Raji (cell line): ENCODE data around the gene LUC7L.

Source experiments
- POLR2A ChIP-seq: IDR thresholded peaks from 2 replicates; pipeline ENCODE4 v1.6.1; 2011; ENCODE audit warnings: low read depth, low read length, control low read depth; ENCODE audit not compliant: insufficient read depth

The LUC7L gene

DNA sequence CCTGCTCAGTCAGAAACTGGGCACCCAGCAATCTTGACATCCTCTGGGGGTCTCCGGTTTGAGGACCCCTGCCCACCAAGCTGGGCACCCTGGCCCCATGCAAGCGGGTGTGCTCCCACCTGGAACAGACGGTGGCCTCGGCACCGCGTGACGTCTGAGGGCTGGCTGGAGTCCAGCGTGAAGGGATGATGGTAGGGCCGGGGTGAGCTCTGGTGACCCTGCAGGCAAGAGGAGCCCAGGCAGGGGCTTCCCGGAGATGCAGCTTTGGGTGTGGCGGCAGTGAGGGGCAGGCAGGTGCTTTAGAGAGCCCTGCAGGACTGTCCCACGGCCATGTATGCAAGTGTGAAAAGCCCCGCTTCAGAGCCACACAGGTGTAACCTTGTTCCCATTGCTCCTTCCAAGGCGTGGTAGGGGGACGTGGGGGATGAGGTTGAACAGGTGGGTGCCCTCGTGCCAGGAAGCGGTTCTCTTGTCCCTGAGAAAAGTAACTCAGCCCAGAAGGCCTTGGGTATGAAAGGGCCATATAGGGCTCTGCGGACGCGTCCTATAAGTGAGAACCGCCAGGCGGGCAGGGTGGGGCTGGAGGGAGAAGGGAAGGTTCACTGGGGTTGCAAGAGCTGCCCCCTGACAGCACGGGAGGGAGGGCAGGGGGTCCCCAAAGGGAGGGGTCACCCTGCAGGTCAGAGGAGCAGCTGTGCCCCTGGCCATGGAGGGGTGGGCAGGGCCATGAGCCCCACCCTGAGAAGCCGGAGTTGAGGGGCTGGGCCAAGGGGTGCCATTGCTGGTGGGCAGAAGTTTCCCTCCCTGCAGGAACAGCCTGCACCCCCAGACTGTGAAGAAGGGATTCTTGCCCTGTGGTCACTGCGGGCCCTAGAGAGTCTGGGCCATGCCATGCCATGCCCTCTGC lies 37.3 kb upstream of the LUC7L start:
- TF ChIP-seq POLR2A: no peak

- no peak for TF ChIP-seq POLR2A
Measured at GRCh38 chr16:265711-266110, 36.5 kb upstream of the LUC7L start.

GRCh38 chr16:265002-265529 lies 35.8 kb upstream of the LUC7L start:
- TF ChIP-seq POLR2A: no peak

- no peak for TF ChIP-seq POLR2A
Measured at GRCh38 chr16:264440-264951, 35.2 kb upstream of the LUC7L start.

DNA sequence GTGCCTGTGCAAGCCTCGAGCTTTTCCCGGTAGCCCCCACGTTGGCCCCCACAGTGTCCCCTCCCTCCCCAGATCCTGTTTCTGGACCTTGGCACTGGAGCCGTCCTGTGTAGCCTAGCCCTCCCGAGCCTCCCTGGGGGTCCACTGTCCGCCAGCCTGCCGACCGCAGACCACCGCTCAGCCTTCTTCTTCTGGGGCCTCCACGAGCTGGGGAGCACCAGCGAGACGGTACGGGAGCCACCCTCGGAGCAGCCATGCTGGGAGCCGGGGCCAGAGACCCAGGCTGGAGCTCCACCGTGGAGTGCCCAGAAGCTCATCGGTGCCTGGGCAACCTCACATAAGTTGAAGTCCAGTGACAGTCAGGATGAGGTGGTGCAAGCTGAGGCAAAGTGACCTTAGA lies 34.7 kb upstream of the LUC7L start:
- no peak for TF ChIP-seq POLR2A

- no peak for TF ChIP-seq POLR2A
Measured at GRCh38 chr16:263182-263774, 34.0 kb upstream of the LUC7L start.

DNA sequence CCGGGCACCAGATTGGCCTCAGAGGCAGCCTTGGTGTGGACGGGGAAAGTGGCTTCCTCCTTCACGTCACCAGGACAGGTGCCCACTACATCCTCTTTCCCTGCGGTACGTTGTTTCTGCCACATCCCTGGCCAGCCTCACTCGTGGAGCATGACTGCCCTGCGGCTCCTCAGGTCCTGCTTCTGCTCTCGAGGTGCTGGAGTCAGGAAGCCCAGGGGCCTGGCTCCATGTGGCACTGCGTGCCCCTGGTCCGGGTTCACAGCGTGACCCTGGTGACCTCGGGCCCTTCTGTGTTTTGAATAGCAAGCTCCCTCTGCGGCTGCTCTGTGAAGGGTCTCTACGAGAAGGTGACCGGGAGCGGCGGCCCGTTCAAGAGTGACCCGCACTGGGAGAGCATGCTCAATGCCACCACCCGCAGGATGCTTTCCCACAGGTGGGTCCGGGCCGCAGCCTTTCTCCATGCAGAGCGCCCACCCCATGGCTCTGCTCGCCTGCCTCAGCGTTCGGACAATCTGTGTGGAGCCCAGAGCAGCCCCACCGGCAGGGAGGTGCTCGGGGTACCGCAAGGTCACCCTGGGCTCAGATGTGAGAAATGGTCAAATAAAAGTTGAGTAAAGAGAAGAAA lies 33.0 kb upstream of the LUC7L start:
- TF ChIP-seq POLR2A: no peak

GRCh38 chr16:261031-261691 lies 31.9 kb upstream of the LUC7L start:
- TF ChIP-seq POLR2A: no peak

DNA sequence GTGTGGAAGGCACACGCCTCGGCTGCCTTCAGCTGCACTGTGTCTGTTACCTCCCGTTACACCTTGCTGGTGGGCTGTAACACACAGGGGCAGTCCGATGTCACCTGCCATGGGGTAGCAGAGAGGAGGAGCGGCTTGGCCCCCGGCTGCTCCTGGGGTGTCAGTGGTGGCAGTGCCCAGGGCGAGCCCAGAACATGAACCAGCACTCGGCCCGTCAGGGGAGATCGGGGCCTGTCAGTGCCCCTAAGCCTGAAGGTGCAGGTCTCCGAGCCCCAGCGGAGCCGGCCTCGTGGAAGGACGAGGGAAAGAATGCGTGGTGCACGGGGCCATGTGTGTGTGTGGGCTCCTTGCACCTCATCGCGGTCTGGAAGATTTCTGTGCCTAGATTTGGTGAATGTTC lies 31.1 kb upstream of the LUC7L start:
- TF ChIP-seq POLR2A: no peak

GRCh38 chr16:259814-260253 lies 30.6 kb upstream of the LUC7L start:
- no peak for TF ChIP-seq POLR2A

DNA sequence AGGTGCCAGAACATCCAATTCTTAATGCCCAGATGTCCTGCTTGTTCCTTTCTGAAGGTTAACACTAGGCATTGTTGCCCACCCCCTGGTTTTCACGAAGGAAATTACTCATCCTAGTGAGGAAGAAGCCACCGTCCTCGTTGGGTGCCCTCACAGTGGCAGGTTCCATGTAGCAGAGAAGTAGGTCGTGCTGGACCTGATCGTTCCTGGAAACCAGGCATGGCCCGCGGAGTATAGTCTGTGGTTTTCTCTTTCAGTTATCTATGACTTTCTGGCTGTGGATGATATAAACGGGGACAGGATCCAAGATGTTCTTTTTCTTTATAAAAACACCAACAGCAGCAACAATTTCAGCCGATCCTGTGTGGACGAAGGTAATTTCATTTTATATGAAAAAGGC lies 30.0 kb upstream of the LUC7L start:
- no peak for TF ChIP-seq POLR2A

DNA sequence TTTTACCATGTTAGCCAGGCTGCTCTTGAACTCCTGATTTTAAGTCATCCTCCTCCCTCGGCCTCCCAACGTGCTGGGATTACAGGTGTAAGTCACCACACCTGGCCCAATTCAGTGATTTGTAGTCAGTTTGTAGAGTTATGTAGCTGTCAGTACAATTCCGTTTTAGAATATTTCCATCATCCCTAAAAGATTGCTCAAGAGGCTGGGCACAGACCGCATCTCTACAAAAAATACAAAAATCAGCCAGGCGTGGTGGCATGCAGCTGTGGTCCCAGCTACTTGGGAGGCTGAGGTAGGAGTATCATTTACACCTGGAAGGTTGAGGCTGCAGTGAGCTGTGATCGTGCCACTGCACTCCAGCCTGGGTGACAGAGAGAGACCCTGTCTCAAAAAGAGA lies 25.9 kb upstream of the LUC7L start:
- TF ChIP-seq POLR2A: no peak

GRCh38 chr16:254461-254860 lies 25.2 kb upstream of the LUC7L start:
- no peak for TF ChIP-seq POLR2A

- TF ChIP-seq POLR2A: no peak
Measured at GRCh38 chr16:253833-254232, 24.6 kb upstream of the LUC7L start.
